H9 (cell line): ENCODE results near the gene FGD5. TPM values are rescaled to one million over a fixed set of nuclear protein-coding genes. Genes with fewer than 3 reads are reported as not detected.
"Not testable (repeated sequence)": the region's sequence is repeated elsewhere in the genome, so short reads cannot be mapped to it uniquely, and the experiment has no call there.

Experiments used
- DNase-seq: peaks from one replicate; pipeline ENCODE4 v3.0.0-alpha.2; 2017
- H2AFZ ChIP-seq: one replicate; pipeline ENCODE4 v1.6.1; 2013; ENCODE audit warnings: mild to moderate bottlenecking, low read length, control low read depth, moderate library complexity
- H2AK5ac ChIP-seq: 2 replicates; pipeline ENCODE4 v1.6.1; 2013; ENCODE audit warnings: low read length, control low read depth, mixed read lengths; ENCODE audit not compliant: insufficient read length
- H2BK120ac ChIP-seq: one replicate; pipeline ENCODE4 v1.6.1; 2013; ENCODE audit warnings: low read depth, mild to moderate bottlenecking, low read length, control low read depth, inconsistent platforms; ENCODE audit not compliant: poor library complexity, severe bottlenecking
- H2BK12ac ChIP-seq: 2 replicates; pipeline ENCODE4 v1.6.1; 2013; ENCODE audit warnings: low read length, control low read depth, mixed read lengths, low read depth; ENCODE audit not compliant: insufficient read length
- H2BK15ac ChIP-seq: 2 replicates; pipeline ENCODE4 v1.6.1; 2013; ENCODE audit warnings: low read depth, low read length, control low read depth
- H2BK20ac ChIP-seq: one replicate; pipeline ENCODE4 v1.6.1; 2013; ENCODE audit warnings: low read depth, mild to moderate bottlenecking, low read length, control low read depth, inconsistent platforms; ENCODE audit not compliant: poor library complexity, severe bottlenecking
- H2BK5ac ChIP-seq: 2 replicates; pipeline ENCODE4 v1.6.1; 2013; ENCODE audit warnings: low read length, control low read depth, mixed read lengths; ENCODE audit not compliant: insufficient read length
- H3K14ac ChIP-seq: 2 replicates; pipeline ENCODE4 v1.6.1; 2013; ENCODE audit warnings: low read length, control low read depth; ENCODE audit not compliant: insufficient read depth
- H3K18ac ChIP-seq: 2 replicates; pipeline ENCODE4 v1.6.1; 2013; ENCODE audit warnings: low read depth, mild to moderate bottlenecking, mixed read lengths, low read length, control low read depth; ENCODE audit not compliant: insufficient read length
- H3K23ac ChIP-seq: 2 replicates; pipeline ENCODE4 v1.6.1; 2013; ENCODE audit warnings: low read length, control low read depth, mixed read lengths, low read depth; ENCODE audit not compliant: insufficient read length
- H3K23me2 ChIP-seq: 2 replicates; pipeline ENCODE4 v1.6.1; 2013; ENCODE audit warnings: low read depth, mild to moderate bottlenecking, mixed read lengths, low read length, control low read depth; ENCODE audit not compliant: insufficient read length, poor library complexity, severe bottlenecking
- H3K27ac ChIP-seq: 2 replicates; pipeline ENCODE4 v1.5.1; 2013; ENCODE audit warnings: low read length, control low read depth, mixed read lengths, low read depth; ENCODE audit not compliant: insufficient read length
- H3K27me3 ChIP-seq: 2 replicates; pipeline ENCODE4 v1.6.1; 2013; ENCODE audit warnings: low read length, control low read depth, inconsistent platforms; ENCODE audit not compliant: insufficient read depth
- H3K4ac ChIP-seq: 2 replicates; pipeline ENCODE4 v1.6.1; 2013; ENCODE audit warnings: low read depth, mild to moderate bottlenecking, control low read depth, inconsistent platforms, low read length, moderate library complexity
- H3K4me1 ChIP-seq: 2 replicates; pipeline ENCODE4 v1.6.1; 2013; ENCODE audit warnings: low read length, control low read depth, inconsistent platforms; ENCODE audit not compliant: insufficient read depth
- H3K4me2 ChIP-seq: 2 replicates; pipeline ENCODE4 v1.6.1; 2013; ENCODE audit warnings: low read length, control low read depth, mixed read lengths; ENCODE audit not compliant: insufficient read length, insufficient read depth
- H3K56ac ChIP-seq: 2 replicates; pipeline ENCODE4 v1.6.1; 2013; ENCODE audit warnings: low read depth, mild to moderate bottlenecking, mixed read lengths, low read length, control low read depth; ENCODE audit not compliant: insufficient read length
- H3K79me1 ChIP-seq: 2 replicates; pipeline ENCODE4 v1.6.1; 2013; ENCODE audit warnings: low read depth, mild to moderate bottlenecking, moderate library complexity, low read length, control low read depth, inconsistent platforms; ENCODE audit not compliant: insufficient read depth, poor library complexity, severe bottlenecking
- H3K79me2 ChIP-seq: 2 replicates; pipeline ENCODE4 v1.6.1; 2013; ENCODE audit warnings: low read length, control low read depth, inconsistent platforms; ENCODE audit not compliant: insufficient read depth
- H3K9ac ChIP-seq: 2 replicates; pipeline ENCODE4 v1.6.1; 2013; ENCODE audit warnings: low read length, control low read depth, mixed read lengths; ENCODE audit not compliant: insufficient read length; ENCODE audit errors: extremely low read depth
- H3K9me3 ChIP-seq: one replicate; pipeline ENCODE4 v1.6.1; 2013; ENCODE audit warnings: low read depth, low read length, inconsistent platforms; ENCODE audit not compliant: control insufficient read depth
- H3T11ph ChIP-seq: one replicate; pipeline ENCODE4 v1.6.1; 2013; ENCODE audit warnings: mild to moderate bottlenecking, low read length, control low read depth, inconsistent platforms
- H4K20me1 ChIP-seq: one replicate; pipeline ENCODE4 v1.6.1; 2013; ENCODE audit not compliant: control insufficient read depth, insufficient read length, insufficient read depth
- H4K5ac ChIP-seq: 2 replicates; pipeline ENCODE4 v1.6.1; 2013; ENCODE audit warnings: low read depth, mild to moderate bottlenecking, mixed read lengths, low read length, control low read depth; ENCODE audit not compliant: insufficient read length
- H4K8ac ChIP-seq: replicated peaks from 2 replicates; pipeline ENCODE4 v1.6.1; 2013; ENCODE audit warnings: low read length, control low read depth, mixed read lengths, low read depth; ENCODE audit not compliant: insufficient read length
- H4K91ac ChIP-seq: 2 replicates; pipeline ENCODE4 v1.6.1; 2013; ENCODE audit warnings: low read depth, mild to moderate bottlenecking, moderate library complexity, mixed read lengths, low read length, control low read depth; ENCODE audit not compliant: insufficient read length
- H3K27ac Mint-ChIP-seq, 3 experiments: 2 replicates in 2 of 3; 3 replicates in 1 of 3; pipeline ENCODE4 v1.8.0; 2020 to 2021; ENCODE audit warnings: mixed read lengths in 3 of 3, mild to moderate bottlenecking in 1 of 3, moderate library complexity in 1 of 3
- H3K27me3 Mint-ChIP-seq: 2 replicates; pipeline ENCODE4 v1.8.0; 2021; ENCODE audit warnings: low read depth, mild to moderate bottlenecking, moderate library complexity, mixed read lengths
- H3K36me3 Mint-ChIP-seq, 3 experiments: 2 replicates in 2 of 3; 3 replicates in 1 of 3; pipeline ENCODE4 v1.8.0; 2020 to 2021; ENCODE audit warnings: low read depth in 3 of 3, mixed read lengths in 3 of 3; ENCODE audit not compliant: insufficient read depth in 1 of 3
- H3K4me1 Mint-ChIP-seq, 2 experiments: 2 replicates each; pipeline ENCODE4 v1.8.0; 2020; ENCODE audit warnings: mixed read lengths in 2 of 2
- H3K4me3 Mint-ChIP-seq, 2 experiments: 2 replicates in 1 of 2; 3 replicates in 1 of 2; pipeline ENCODE4 v1.8.0; 2020 to 2021; ENCODE audit warnings: mild to moderate bottlenecking in 2 of 2, mixed read lengths in 2 of 2, moderate library complexity in 1 of 2
- H3K9me3 Mint-ChIP-seq, 2 experiments: 2 replicates in 1 of 2; 3 replicates in 1 of 2; pipeline ENCODE4 v1.8.0; 2020; ENCODE audit warnings: mild to moderate bottlenecking in 2 of 2, mixed read lengths in 2 of 2, moderate library complexity in 1 of 2
- WGBS: extraction: QIAGEN DNeasy Blood & Tissue Kit; methylation state at CpG from one replicate; pipeline ENCODE4 v1.1.7; 2013; ENCODE audit warnings: missing lambda C conversion rate, low lambda C conversion rate, mixed read lengths; ENCODE audit not compliant: insufficient read length; ENCODE audit errors: extremely low coverage; 5-methylcytosine and 5-hydroxymethylcytosine counted together
- total RNA-seq: library from RNA; stranded (reverse); gene quantifications from 2 replicates; pipeline ENCODE4 v1.2.1, GENCODE V29; 2021
- TF ChIP-seq, protein P1 (sequence below): fragments of 200-600 bp; sonication (generic); conservative IDR thresholded peaks from 3 replicates; pipeline ENCODE4 v1.8.0; 2021; ENCODE audit warnings: antibody characterized with exemption, mild to moderate bottlenecking

Gene FGD5
- total RNA-seq, 1 experiment from 2014 or later: 7.8 TPM

GRCh38 chr3:14808502-14809266 is 10.1 kb upstream of the FGD5 start:
- Histone ChIP-seq H3T11ph (no peak overlapping the region), H3K56ac (no peak overlapping the region), H3K27ac (no peak overlapping the region), H3K4me2 (no peak overlapping the region), H2BK12ac (no peak overlapping the region), H4K5ac (no peak overlapping the region), H2AFZ (no peak overlapping the region), H3K79me1 (no peaks in the 10 kb centered on the region), H2BK20ac (no peak overlapping the region), H3K9ac (no peak overlapping the region), H3K23me2 (peaks cover 12% of the 10 kb centered on the region), H2AK5ac (no peak overlapping the region), H2BK5ac (no peak overlapping the region), H3K9me3 (no peaks in the 10 kb centered on the region), H3K4me1 (no peaks in the 10 kb centered on the region; the same call in 1 of the 2 replicates), H4K91ac (no peak overlapping the region), H4K8ac (no peak overlapping the region), H3K14ac (no peak overlapping the region), H3K27me3 (peaks cover 9% of the 10 kb centered on the region; the same call in 1 of the 2 replicates), H3K18ac (no peak overlapping the region), H3K79me2 (no peaks in the 10 kb centered on the region), H3K4ac (no peak overlapping the region), H2BK120ac (no peak overlapping the region), H2BK15ac (no peak overlapping the region), H3K23ac (no peak overlapping the region), H4K20me1 (no peaks in the 10 kb centered on the region)
- H3K27ac Mint-ChIP-seq: no peak overlapping the region
- 100% methylated on average over 2 of the region's 5 CpGs for WGBS
- no peaks in the 10 kb centered on the region for H3K36me3 Mint-ChIP-seq
- TF ChIP-seq, protein P1, sequence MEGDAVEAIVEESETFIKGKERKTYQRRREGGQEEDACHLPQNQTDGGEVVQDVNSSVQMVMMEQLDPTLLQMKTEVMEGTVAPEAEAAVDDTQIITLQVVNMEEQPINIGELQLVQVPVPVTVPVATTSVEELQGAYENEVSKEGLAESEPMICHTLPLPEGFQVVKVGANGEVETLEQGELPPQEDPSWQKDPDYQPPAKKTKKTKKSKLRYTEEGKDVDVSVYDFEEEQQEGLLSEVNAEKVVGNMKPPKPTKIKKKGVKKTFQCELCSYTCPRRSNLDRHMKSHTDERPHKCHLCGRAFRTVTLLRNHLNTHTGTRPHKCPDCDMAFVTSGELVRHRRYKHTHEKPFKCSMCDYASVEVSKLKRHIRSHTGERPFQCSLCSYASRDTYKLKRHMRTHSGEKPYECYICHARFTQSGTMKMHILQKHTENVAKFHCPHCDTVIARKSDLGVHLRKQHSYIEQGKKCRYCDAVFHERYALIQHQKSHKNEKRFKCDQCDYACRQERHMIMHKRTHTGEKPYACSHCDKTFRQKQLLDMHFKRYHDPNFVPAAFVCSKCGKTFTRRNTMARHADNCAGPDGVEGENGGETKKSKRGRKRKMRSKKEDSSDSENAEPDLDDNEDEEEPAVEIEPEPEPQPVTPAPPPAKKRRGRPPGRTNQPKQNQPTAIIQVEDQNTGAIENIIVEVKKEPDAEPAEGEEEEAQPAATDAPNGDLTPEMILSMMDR: no peak
- H3K27me3 Mint-ChIP-seq: peaks cover 81% of the 10 kb centered on the region
- H3K4me3 Mint-ChIP-seq: peak overlapping the region in 1 of 2 experiments; percentile 7; a peak in 1 of 5 replicates
- DNase-seq: no peak
- H3K4me1 Mint-ChIP-seq: peaks cover 16 to 31% of the 10 kb centered on the region in 2 experiments
- no peaks in the 10 kb centered on the region; a peak in 1 of 5 replicates for H3K9me3 Mint-ChIP-seq

GRCh38 chr3:14809611-14810010 is 9.2 kb upstream of the FGD5 start:
- not testable (repeated sequence) for H2AFZ ChIP-seq, H3K9me3 Mint-ChIP-seq, H4K91ac ChIP-seq, H2BK12ac ChIP-seq, H2BK5ac ChIP-seq, H3K27ac ChIP-seq, H2BK20ac ChIP-seq, H2BK120ac ChIP-seq, H3K9ac ChIP-seq, H3K23ac ChIP-seq, H2AK5ac ChIP-seq, H4K5ac ChIP-seq, H3T11ph ChIP-seq, H3K27ac Mint-ChIP-seq, H3K79me2 ChIP-seq, H4K20me1 ChIP-seq, H3K27me3 ChIP-seq, H3K4me1 ChIP-seq, H3K14ac ChIP-seq, H3K79me1 ChIP-seq, H3K56ac ChIP-seq, H3K4ac ChIP-seq, H4K8ac ChIP-seq, H2BK15ac ChIP-seq, H3K36me3 Mint-ChIP-seq, H3K18ac ChIP-seq, H3K9me3 ChIP-seq
- Histone ChIP-seq H3K23me2 (peaks cover 12% of the 10 kb centered on the region), H3K4me2 (peak overlapping the region; percentile 64)
- WGBS: no CpG with 5 or more reads among the region's 9 CpGs
- H3K27me3 Mint-ChIP-seq: peaks cover 86% of the 10 kb centered on the region
- H3K4me3 Mint-ChIP-seq: peak overlapping the region; percentile 70 to 83
- peaks cover 24 to 33% of the 10 kb centered on the region in 2 experiments for H3K4me1 Mint-ChIP-seq
- peak; percentile 61 for DNase-seq
